ENCODE measurements around the gene NOTUM.

Gene NOTUM

GRCh38 chr17:81908793-81909192, 52.2 kb downstream of the NOTUM start:
- DNase-seq: no peak

- DNase-seq: no peak
Observed at GRCh38 chr17:81907219-81908145, 53.5 kb downstream of the NOTUM start.

DNA sequence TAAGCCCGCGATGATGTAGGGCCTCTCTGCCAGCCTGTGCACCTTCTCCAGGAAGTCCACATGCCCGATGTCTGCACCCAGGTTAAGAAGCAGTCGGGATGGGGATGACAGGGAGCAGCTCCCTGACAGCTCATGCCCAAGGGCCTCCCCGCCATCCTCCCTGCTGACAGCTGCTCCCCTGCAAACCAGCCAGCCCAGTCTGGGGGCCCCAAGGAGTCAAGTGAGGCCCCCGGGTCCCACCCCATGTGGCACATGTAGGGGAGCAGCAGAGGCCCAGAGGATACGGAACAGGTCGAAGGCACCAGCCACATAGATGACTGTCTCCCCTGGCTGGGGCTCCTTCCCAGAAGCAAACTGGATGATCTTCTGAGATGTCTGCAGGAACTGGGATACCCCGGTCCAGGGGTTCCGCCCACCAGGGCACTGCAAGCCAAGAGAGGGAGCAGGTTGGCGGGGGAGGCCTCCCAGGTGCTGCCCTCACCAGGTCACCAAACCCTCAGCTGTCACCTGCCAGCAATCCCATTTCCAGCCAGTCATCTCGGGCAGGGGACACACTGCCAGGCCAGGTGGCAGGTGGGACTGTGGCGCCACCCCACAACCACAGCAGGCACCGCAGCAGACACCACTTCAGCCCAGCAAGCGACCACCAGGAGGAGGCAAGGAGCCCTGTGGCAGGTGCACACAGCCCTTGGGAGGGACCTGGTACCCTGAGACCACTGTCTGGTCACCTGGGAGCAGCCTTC, 54.3 kb downstream of the NOTUM start:
- no peak for DNase-seq

- DNase-seq: no peak
Observed at GRCh38 chr17:81905993-81906392, 55.0 kb downstream of the NOTUM start.

GRCh38 chr17:81905424-81905875, 55.5 kb downstream of the NOTUM start:
- no peak for DNase-seq

DNA sequence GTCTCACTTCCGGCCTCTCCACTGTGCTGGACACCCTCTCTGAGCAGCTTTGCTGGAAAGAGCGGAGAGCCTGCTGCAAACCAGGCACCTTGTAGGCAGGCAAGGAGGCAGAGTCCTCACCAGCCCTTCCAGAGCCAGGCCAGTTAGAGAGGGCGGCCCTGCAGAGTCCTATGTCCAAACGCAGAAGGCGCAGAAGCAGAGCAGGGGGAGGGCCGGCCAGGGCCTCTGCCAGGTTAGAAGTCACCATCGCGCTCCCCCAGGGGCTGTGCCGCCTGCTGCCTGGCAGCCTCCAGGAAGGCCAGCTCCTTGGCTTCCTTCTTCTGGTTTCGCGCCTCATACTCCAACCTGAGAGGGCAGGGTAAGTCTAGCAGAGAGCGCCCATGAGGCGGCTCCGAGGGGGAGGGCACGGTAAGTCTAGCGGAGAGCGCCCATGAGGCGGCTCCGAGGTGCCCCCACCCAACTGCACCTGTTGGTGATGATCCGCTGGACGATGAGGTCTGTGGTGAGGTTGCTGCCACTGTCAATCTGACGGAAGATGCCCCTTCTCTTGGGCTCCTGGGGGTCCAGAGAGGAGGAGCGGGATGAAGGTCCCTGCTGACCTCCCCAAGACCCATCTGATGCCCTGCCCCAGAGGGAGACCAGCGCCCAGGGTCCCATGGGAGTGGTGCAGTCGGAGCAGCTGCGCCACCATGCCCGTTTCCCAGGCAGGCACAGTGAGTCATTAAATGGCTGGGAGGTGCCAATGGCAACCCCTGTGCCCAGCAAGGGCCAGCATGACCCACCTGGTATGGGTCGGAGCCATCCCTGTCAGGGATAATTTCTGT, 56.2 kb downstream of the NOTUM start:
- DNase-seq: no peak

DNA sequence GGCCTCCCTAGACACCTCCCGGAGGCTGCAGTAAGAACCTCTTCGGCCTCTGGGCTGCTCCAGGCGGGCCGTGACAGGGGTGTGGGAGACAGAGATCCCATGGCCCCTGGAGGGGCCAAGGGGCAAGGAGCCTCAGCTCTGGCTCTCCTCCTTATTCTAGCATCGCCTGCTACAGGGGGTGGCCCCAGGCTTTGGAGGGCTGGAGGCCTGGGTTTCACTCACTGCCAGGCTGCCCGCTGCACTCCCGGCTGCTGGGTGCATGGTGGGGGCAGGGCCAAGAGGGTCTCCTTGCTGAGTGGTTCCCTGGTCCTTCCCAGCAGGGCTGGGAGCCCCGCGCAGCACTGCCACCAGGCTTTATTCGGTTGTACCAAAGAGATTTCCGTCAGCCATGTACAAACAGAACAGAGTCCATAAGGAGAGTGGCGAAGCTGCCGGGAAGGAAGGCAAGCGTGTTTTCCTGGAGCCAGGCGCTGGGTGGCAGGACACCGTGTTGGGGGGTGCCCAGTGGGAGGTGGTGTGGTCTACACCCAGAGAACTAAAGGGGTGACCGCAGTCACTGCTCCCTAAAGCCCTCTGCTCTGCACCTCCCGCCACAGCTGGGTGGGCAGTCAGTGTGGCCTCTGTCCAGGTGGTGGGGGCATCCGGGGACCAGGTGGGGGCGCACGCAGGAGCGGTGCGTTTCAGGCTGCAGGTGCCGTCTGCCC, 56.9 kb downstream of the NOTUM start:
- no peak for DNase-seq

- no peak for DNase-seq
Observed at GRCh38 chr17:81903415-81903831, 57.6 kb downstream of the NOTUM start.

- no peak for DNase-seq
Observed at GRCh38 chr17:81902653-81903414, 58.2 kb downstream of the NOTUM start.

Data from suppressor macrophage treated with lipopolysaccharide for 1 hour (primary cell).